Lower lobe of right lung (tissue), 2 donors: ENCODE results near the gene GPS2. TPM values are rescaled to one million over a fixed set of nuclear protein-coding genes. Genes with fewer than 3 reads are reported as not detected.

Experiments used
- ATAC-seq, 2 donors: fragments of 200-7000 bp; cut with Tn5 transposase; one replicate each; pipeline ENCODE4 v1.9.1; 2020 to 2022; ENCODE audit warnings: mild to moderate bottlenecking in 2 of 2, moderate library complexity in 2 of 2
- DNase-seq: peaks from one replicate; pipeline ENCODE4 v3.0.0-alpha.2; 2020
- H3K27ac ChIP-seq: fragments of 200-600 bp; one replicate; pipeline ENCODE4 v1.8.0; 2022
- H3K27me3 ChIP-seq: fragments of 200-600 bp; one replicate; pipeline ENCODE4 v1.8.0; 2022; ENCODE audit warnings: low read depth
- H3K36me3 ChIP-seq: fragments of 200-600 bp; one replicate; pipeline ENCODE4 v1.8.0; 2022; ENCODE audit warnings: mild to moderate bottlenecking
- H3K4me1 ChIP-seq: fragments of 200-600 bp; one replicate; pipeline ENCODE4 v1.8.0; 2022
- H3K4me3 ChIP-seq: fragments of 200-600 bp; one replicate; pipeline ENCODE4 v1.8.0; 2022; ENCODE audit warnings: mild to moderate bottlenecking
- H3K9me3 ChIP-seq: fragments of 200-600 bp; one replicate; pipeline ENCODE4 v1.8.0; 2022
- CTCF ChIP-seq: fragments of 200-600 bp; IDR thresholded peaks from one replicate; pipeline ENCODE4 v1.8.0; 2022; ENCODE audit warnings: antibody characterized with exemption, mild to moderate bottlenecking
- intact Hi-C: fragments of 100-400 bp; cut with DNase I; formaldehyde crosslinking; loops from one replicate; pipeline ENCODE4 v1.11.0; 2022
- total RNA-seq: library from RNA; stranded (reverse); fragmentation: NEBNext Ultra II Directional; extraction: Animal tissue kit (Norgen Biotek cat#: 25700); gene quantifications from one replicate; pipeline ENCODE4 v1.2.1, GENCODE V29; 2021
- donor health status: DM: no; HTN: yes; CAD: no; lungs with severe emphysema.

GPS2 gene
- total RNA-seq, 1 donor from 2014 or later, result 66.6 TPM

GRCh38 chr17:7329997-7330637 lies 15.0 kb upstream of the GPS2 start:
- TF ChIP-seq CTCF, result no peak
- DNase-seq (peak; percentile 83), ATAC-seq (peak; percentile 67 to 80)
- Histone ChIP-seq H3K27me3 (no peaks in the 10 kb centered on the region), H3K4me1 (peaks cover 22% of the 10 kb centered on the region), H3K4me3 (peak overlapping the region; percentile 90), H3K27ac (peak overlapping the region; percentile 89), H3K36me3 (peaks cover 17% of the 10 kb centered on the region), H3K9me3 (no peaks in the 10 kb centered on the region)
- intact Hi-C loops, result no loop called here

GRCh38 chr17:7329374-7329996 lies 14.3 kb upstream of the GPS2 start:
- no peaks in the 10 kb centered on the region for H3K27me3 ChIP-seq
- H3K36me3 ChIP-seq, result peaks cover 23% of the 10 kb centered on the region
- peak overlapping the region; percentile 90 for H3K4me3 ChIP-seq
- TF ChIP-seq CTCF, result no peak
- ATAC-seq, result peak; percentile 92 to 96
- H3K27ac ChIP-seq, result peak overlapping the region; percentile 89
- peak; percentile 99 for DNase-seq
- peaks cover 22% of the 10 kb centered on the region for H3K4me1 ChIP-seq
- no peaks in the 10 kb centered on the region for H3K9me3 ChIP-seq
- intact Hi-C loops, result no loop called here

GRCh38 chr17:7328840-7329373 lies 13.7 kb upstream of the GPS2 start, which contains the start of gene NEURL4:
TSS of gene NEURL4 (minus strand) at chr17:7329335. CDS start at chr17:7329312, 23 bp downstream.
- Histone ChIP-seq H3K4me1 (peaks cover 22% of the 10 kb centered on the region), H3K9me3 (no peaks in the 10 kb centered on the region), H3K27me3 (no peaks in the 10 kb centered on the region), H3K36me3 (peaks cover 29% of the 10 kb centered on the region), H3K27ac (peak within 1 kb of the TSS; percentile 89), H3K4me3 (peak within 1 kb of the TSS; percentile 90)
- ATAC-seq (peak; percentile 6 to 38), DNase-seq (peak; percentile 64)
- no peak for TF ChIP-seq CTCF
- intact Hi-C loops, result no loop called here

GRCh38 chr17:7328009-7328408 lies 12.8 kb upstream of the GPS2 start:
- Histone ChIP-seq H3K4me3 (peak overlapping the region; percentile 90), H3K27me3 (no peaks in the 10 kb centered on the region), H3K27ac (no peak overlapping the region), H3K36me3 (peaks cover 38% of the 10 kb centered on the region), H3K4me1 (peaks cover 22% of the 10 kb centered on the region), H3K9me3 (no peaks in the 10 kb centered on the region)
- intact Hi-C loops, result no loop called here
- ATAC-seq (no peak), DNase-seq (no peak)
- TF ChIP-seq CTCF, result no peak

GRCh38 chr17:7327501-7327900 lies 12.3 kb upstream of the GPS2 start:
- Histone ChIP-seq H3K9me3 (no peaks in the 10 kb centered on the region), H3K4me1 (peaks cover 22% of the 10 kb centered on the region), H3K27me3 (no peaks in the 10 kb centered on the region), H3K27ac (no peak overlapping the region), H3K4me3 (no peak overlapping the region), H3K36me3 (peaks cover 43% of the 10 kb centered on the region)
- no peak for DNase-seq
- ATAC-seq, result no peak
- intact Hi-C loops, result no loop called here
- no peak for TF ChIP-seq CTCF
